Measurements from ENCODE around the gene CORT. TPM values are rescaled to one million over a fixed set of nuclear protein-coding genes. Genes with fewer than 3 reads are reported as not detected.

CORT gene
- total RNA-seq, 2 experiments from 2014 or later, result 0.73 TPM; not detected in 1

- peaks cover 38% of the 10 kb centered on the region for H3K4me1 Mint-ChIP-seq
- CTCF ChIA-PET, result interaction anchor here (0.6 to 11.5 kb wide), 18 partner anchors 8 to 554 kb away, joined by 3 to 219 read pairs (median 6); partner anchors contain the start of genes DFFA, KIF1B and PGD
Measured at GRCh38 chr1:10428984-10429383, 20.8 kb upstream of the CORT start.

GRCh38 chr1:10429868-10430215 is 20.0 kb upstream of the CORT start:
- H3K4me1 Mint-ChIP-seq, result peaks cover 38% of the 10 kb centered on the region
- no peaks in the 10 kb centered on the region for H3K9me3 Mint-ChIP-seq (ENCODE audit: low read depth)
- no peaks in the 10 kb centered on the region for H3K36me3 Mint-ChIP-seq
- H3K27ac Mint-ChIP-seq, result peak overlapping the region; percentile 93
- peak overlapping the region; percentile 87 for H3K4me3 Mint-ChIP-seq
- CTCF ChIA-PET, result interaction anchor here (0.6 to 11.5 kb wide), 29 partner anchors 9 to 555 kb away, joined by 3 to 219 read pairs (median 4); partner anchors contain the start of genes DFFA, KIF1B, LZIC and NMNAT1
- DNase-seq (peak; percentile 58), ATAC-seq (peak; percentile 3)
- no peaks in the 10 kb centered on the region for H3K27me3 Mint-ChIP-seq

More at GRCh38 chr1:10428984-10429383, 20.8 kb upstream of the CORT start:
- Mint-ChIP-seq H3K36me3 (no peaks in the 10 kb centered on the region), H3K27me3 (no peaks in the 10 kb centered on the region), H3K27ac (no peak overlapping the region), H3K4me3 (no peak overlapping the region), H3K9me3 (ENCODE audit: low read depth) (no peaks in the 10 kb centered on the region)
- DNase-seq (no peak), ATAC-seq (no peak)

DNA sequence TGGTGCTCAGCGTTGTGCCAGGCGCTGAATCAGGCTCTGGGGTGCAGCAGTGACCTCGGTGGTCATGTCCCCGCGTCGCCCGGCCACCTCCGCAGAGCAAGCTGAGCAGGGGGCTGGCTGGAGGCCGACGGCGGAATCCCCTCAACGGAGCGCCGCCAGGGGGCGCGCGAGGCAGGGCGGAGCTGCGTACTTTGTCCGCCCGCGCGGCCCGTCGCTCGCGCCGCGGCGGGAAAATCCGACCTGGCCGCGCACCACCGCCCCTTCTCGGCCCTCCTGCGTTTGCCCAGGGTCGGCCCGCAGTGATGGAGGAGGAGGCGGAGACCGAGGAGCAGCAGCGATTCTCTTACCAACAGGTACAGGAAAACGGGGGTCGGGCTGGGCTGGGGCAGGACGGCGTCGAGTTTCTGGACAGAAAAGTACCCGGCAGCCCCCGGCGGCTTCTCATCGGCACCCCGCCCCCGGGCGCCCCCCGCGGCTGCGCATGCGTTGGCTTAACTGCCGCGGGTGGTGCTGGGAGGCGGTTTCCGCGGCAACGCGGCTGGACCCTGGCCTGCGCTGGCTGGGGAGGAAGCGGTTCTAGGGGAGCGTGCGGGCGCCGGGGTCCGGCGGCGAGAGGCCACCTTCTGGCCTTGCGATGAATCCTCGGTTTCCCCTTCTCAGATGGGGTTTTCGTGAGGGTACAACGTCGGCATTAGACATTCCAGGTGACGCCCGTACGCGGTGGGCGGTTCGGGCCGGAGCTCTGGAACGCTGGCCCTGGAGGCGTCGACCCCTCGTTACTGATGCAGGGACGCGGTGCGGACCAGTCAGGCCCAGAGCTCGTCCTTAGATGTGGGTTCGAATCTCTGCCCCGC is 19.4 kb upstream of the CORT start, which contains the start of gene CENPS:
Gene CENPS (plus strand): TSS at position 218 of the 854 bp plus-strand sequence. CDS start 85 bp downstream, at position 303.
- Mint-ChIP-seq H3K27ac (peak within 1 kb of the TSS; percentile 93), H3K4me3 (peak within 1 kb of the TSS; percentile 87), H3K27me3 (no peaks in the 10 kb centered on the region), H3K4me1 (peaks cover 37% of the 10 kb centered on the region), H3K9me3 (ENCODE audit: low read depth) (no peaks in the 10 kb centered on the region), H3K36me3 (no peaks in the 10 kb centered on the region)
- CTCF ChIA-PET, result interaction anchor here (0.6 to 11.5 kb wide), 40 partner anchors 9 to 685 kb away, joined by 3 to 219 read pairs (median 4); partner anchors contain the start of genes DFFA, KIF1B, LZIC and NMNAT1
- DNase-seq (peak; percentile 94), ATAC-seq (peak; percentile 89)

DNA sequence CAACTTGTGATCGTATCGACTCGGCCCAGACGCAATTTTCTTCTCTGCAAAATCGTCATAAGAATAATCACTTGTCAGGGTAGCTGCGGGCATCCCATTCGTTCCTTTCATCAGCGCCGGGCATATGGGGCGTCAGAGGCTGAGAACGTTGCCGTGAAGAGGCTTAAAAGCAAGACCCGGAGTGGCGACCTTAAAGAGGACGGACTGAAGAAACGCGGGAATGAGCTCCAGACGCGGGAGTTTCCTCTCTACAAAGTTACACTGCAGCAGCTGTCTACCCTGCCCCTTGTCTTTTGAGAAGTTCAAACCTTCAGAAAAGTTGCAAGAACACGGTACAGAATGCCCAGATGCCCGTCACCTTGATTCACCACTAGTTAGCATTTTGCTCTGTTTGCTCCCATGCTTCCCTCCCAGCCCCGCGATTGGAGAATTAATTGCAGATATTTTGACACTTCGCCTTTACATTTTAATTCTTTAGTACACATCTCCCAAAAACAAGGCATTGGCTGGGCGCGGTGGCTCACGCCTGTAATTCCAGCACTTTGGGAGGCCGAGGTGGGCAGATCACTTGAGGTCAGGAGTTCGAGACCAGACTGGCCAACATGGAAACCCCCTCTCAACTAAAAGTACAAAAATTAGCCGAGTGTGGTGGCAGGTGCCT is 18.6 kb upstream of the CORT start:
- CTCF ChIA-PET, result interaction anchor here (0.6 to 11.5 kb wide), 19 partner anchors 8 to 511 kb away, joined by 3 to 219 read pairs (median 4); partner anchors contain the start of genes DFFA, KIF1B and PEX14
- ATAC-seq, result no peak
- peaks cover 33% of the 10 kb centered on the region for H3K4me1 Mint-ChIP-seq
- DNase-seq, result peak; percentile 53
- H3K27ac Mint-ChIP-seq, result peak overlapping the region; percentile 93
- no peaks in the 10 kb centered on the region for H3K36me3 Mint-ChIP-seq
- H3K27me3 Mint-ChIP-seq, result no peaks in the 10 kb centered on the region
- no peaks in the 10 kb centered on the region for H3K9me3 Mint-ChIP-seq (ENCODE audit: low read depth)
- peak overlapping the region; percentile 87 for H3K4me3 Mint-ChIP-seq

DNA sequence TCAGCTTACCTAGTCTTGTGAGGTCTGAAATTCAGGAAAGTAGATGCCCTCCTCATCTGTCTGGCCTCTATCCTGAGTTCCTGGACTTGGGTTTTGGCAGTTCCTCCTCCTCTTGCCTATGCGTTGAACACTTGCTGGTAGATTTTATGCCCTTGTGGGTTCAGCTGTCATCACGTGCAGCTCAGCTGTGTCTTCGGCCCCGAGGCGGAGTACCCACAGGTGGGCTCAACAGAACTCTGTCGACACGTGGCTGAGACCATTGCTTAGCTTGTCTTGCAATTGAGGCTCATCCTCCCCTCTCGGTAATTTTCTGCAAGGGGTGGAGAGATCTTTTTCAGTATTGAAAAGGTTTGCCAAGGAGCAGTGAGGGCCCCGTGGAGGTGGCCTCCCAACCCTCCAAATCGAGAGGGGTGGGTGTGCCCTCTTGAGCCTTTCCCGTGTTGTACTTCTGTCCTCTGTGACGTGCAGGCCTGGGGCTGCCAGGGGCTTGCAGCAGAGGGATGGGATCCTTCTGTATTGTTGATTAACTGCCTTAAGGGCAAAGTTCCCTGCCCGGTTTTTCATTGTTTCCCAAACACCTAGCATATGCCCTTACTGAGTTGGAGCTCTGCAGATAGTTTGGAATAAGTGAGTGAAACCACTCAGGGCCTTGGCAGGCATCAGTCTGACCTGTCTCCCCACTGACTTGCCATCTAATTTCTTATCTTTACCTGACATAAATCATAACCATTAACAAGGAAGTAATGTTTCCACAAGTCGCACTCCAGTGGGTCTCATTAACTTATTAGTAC is 16.7 kb upstream of the CORT start:
- Mint-ChIP-seq H3K4me1 (peaks cover 30% of the 10 kb centered on the region), H3K27ac (no peak overlapping the region), H3K27me3 (no peaks in the 10 kb centered on the region), H3K36me3 (no peaks in the 10 kb centered on the region), H3K9me3 (ENCODE audit: low read depth) (no peaks in the 10 kb centered on the region), H3K4me3 (no peak overlapping the region)
- DNase-seq (no peak), ATAC-seq (no peak)
- CTCF ChIA-PET, result interaction anchor here (1.3 to 11.5 kb wide), 3 partner anchors 60 to 223 kb away, joined by 4 to 219 read pairs (median 7); partner anchors contain the start of gene KIF1B

- no peaks in the 10 kb centered on the region for H3K27me3 Mint-ChIP-seq
- no peaks in the 10 kb centered on the region for H3K9me3 Mint-ChIP-seq (ENCODE audit: low read depth)
- ATAC-seq (no peak), DNase-seq (no peak)
- no peak overlapping the region for H3K27ac Mint-ChIP-seq
- peaks cover 25% of the 10 kb centered on the region for H3K4me1 Mint-ChIP-seq
- no peaks in the 10 kb centered on the region for H3K36me3 Mint-ChIP-seq
- H3K4me3 Mint-ChIP-seq, result no peak overlapping the region
- CTCF ChIA-PET, result interaction anchor here (0.8 to 11.5 kb wide), 3 partner anchors 59 to 224 kb away, joined by 3 to 219 read pairs (median 4); partner anchors contain the start of gene KIF1B
Measured at GRCh38 chr1:10433790-10434189, 16.0 kb upstream of the CORT start.

- no peak overlapping the region for H3K27ac Mint-ChIP-seq
Measured at GRCh38 chr1:10434590-10434989, 15.2 kb upstream of the CORT start.

GRCh38 chr1:10437052-10437451 is 12.8 kb upstream of the CORT start:
- H3K4me3 Mint-ChIP-seq, result no peak overlapping the region
- CTCF ChIA-PET, result interaction anchor here (1.6 to 11.5 kb wide), 2 partner anchors 8 to 56 kb away, joined by 4 to 219 read pairs; no protein-coding TSS in a partner anchor

More at GRCh38 chr1:10434590-10434989, 15.2 kb upstream of the CORT start:
- Mint-ChIP-seq H3K4me3 (no peak overlapping the region), H3K4me1 (peaks cover 19% of the 10 kb centered on the region), H3K36me3 (no peaks in the 10 kb centered on the region), H3K27me3 (no peaks in the 10 kb centered on the region), H3K9me3 (ENCODE audit: low read depth) (no peaks in the 10 kb centered on the region)
- DNase-seq (no peak), ATAC-seq (no peak)
- CTCF ChIA-PET, result interaction anchor here (0.8 to 11.5 kb wide), 2 partner anchors 58 to 66 kb away, joined by 3 to 219 read pairs; no protein-coding TSS in a partner anchor

GRCh38 chr1:10438677-10439163 is 11.1 kb upstream of the CORT start:
- H3K4me3 Mint-ChIP-seq, result no peak overlapping the region
- ATAC-seq, result no peak
- H3K27me3 Mint-ChIP-seq, result no peaks in the 10 kb centered on the region
- H3K27ac Mint-ChIP-seq, result no peak overlapping the region
- no peaks in the 10 kb centered on the region for H3K9me3 Mint-ChIP-seq (ENCODE audit: low read depth)
- CTCF ChIA-PET, result interaction anchor here (0.6 to 11.5 kb wide), 3 partner anchors 8 to 503 kb away, joined by 3 to 219 read pairs (median 3); no protein-coding TSS in a partner anchor
- peaks cover 3% of the 10 kb centered on the region for H3K4me1 Mint-ChIP-seq
- peaks cover 3% of the 10 kb centered on the region for H3K36me3 Mint-ChIP-seq
- DNase-seq, result no peak

More at GRCh38 chr1:10437052-10437451, 12.8 kb upstream of the CORT start:
- no peak for DNase-seq
- H3K36me3 Mint-ChIP-seq, result peaks cover 1% of the 10 kb centered on the region
- ATAC-seq, result no peak
- peaks cover 4% of the 10 kb centered on the region for H3K4me1 Mint-ChIP-seq
- H3K9me3 Mint-ChIP-seq (ENCODE audit: low read depth), result no peaks in the 10 kb centered on the region
- H3K27me3 Mint-ChIP-seq, result no peaks in the 10 kb centered on the region
- no peak overlapping the region for H3K27ac Mint-ChIP-seq

DNA sequence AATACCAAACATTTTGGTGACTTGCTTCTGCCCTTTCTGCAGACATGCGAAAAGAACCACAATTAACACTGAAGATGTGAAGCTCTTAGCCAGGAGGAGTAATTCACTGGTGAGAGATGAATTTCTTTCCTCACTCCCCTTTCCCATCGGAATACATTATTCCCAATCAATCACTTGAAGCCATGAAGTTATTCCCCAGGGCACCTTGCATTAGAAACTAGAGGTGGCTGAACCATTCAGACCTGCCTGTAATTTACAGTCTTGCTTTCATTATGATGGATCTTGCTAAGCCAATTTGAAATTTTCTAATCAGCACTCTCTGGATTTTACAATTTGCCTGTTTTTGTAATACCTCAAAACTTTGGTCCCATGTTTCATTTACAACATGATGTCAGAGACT is 9.5 kb upstream of the CORT start:
- DNase-seq, result no peak
- H3K27me3 Mint-ChIP-seq, result no peaks in the 10 kb centered on the region
- H3K27ac Mint-ChIP-seq, result no peak overlapping the region
- no peaks in the 10 kb centered on the region for H3K9me3 Mint-ChIP-seq (ENCODE audit: low read depth)
- H3K4me1 Mint-ChIP-seq, result peaks cover 3% of the 10 kb centered on the region
- CTCF ChIA-PET, result interaction anchor here (1.0 kb wide), 1 partner anchor 9 kb away, joined by 4 read pairs; no protein-coding TSS in a partner anchor
- no peak overlapping the region for H3K4me3 Mint-ChIP-seq
- H3K36me3 Mint-ChIP-seq, result peaks cover 3% of the 10 kb centered on the region
- ATAC-seq, result no peak

- no peaks in the 10 kb centered on the region for H3K27me3 Mint-ChIP-seq
- peaks cover 3% of the 10 kb centered on the region for H3K36me3 Mint-ChIP-seq
- ATAC-seq (no peak), DNase-seq (no peak)
- H3K4me1 Mint-ChIP-seq, result peaks cover 3% of the 10 kb centered on the region
- H3K9me3 Mint-ChIP-seq (ENCODE audit: low read depth), result no peaks in the 10 kb centered on the region
- CTCF ChIA-PET, result no interaction called here
- H3K4me3 Mint-ChIP-seq, result no peak overlapping the region
- H3K27ac Mint-ChIP-seq, result no peak overlapping the region
Measured at GRCh38 chr1:10440794-10441193, 9.0 kb upstream of the CORT start.

DNA sequence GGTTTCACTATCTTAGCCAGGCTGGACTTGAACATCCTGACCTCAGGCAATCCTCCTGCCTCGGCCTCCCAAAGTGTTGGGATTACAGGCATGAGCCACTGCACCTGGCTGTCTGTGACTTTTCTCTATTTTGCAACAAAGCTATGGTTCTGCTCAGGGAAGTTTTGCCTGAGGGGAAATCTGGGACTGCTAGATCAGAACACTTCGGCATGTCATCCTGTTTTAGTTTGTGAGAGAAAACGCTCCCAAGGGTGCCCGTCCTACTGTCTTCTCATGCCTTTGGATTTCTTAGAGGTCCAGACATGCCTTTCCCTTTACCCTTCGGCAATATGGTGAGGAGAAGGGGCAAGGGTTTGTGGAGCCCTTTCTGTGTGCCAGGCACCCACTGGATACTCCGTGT is 5.6 kb upstream of the CORT start:
- ATAC-seq, result no peak
- H3K4me3 Mint-ChIP-seq, result no peak overlapping the region
- no peaks in the 10 kb centered on the region for H3K9me3 Mint-ChIP-seq (ENCODE audit: low read depth)
- no peaks in the 10 kb centered on the region for H3K27me3 Mint-ChIP-seq
- no peak overlapping the region for H3K27ac Mint-ChIP-seq
- CTCF ChIA-PET, result interaction anchor here (1.4 to 1.5 kb wide), 4 partner anchors 12 to 51 kb away, joined by 3 to 5 read pairs (median 4); no protein-coding TSS in a partner anchor
- H3K36me3 Mint-ChIP-seq, result peaks cover 6% of the 10 kb centered on the region
- peaks cover 5% of the 10 kb centered on the region for H3K4me1 Mint-ChIP-seq
- DNase-seq, result no peak
